K562 (cell line): ENCODE measurements around the gene SLC37A2. TPM values are rescaled to one million over a fixed set of nuclear protein-coding genes. Genes with fewer than 3 reads are reported as not detected.

ENCODE experiments used
- BCOR ChIP-seq: fragments of 450-650 bp; IDR thresholded peaks from 2 replicates; pipeline ENCODE4 v1.6.1; 2016
- CSDE1 ChIP-seq, 2 experiments: fragments of 450-650 bp; IDR thresholded peaks; 2 replicates each; pipeline ENCODE4 v1.6.1; 2016; ENCODE audit warnings: mild to moderate bottlenecking in 1 of 2
- GABPB1 ChIP-seq: sonication (generic); formaldehyde crosslinking; IDR thresholded peaks from 2 replicates; pipeline ENCODE4 v1.8.0; 2022; ENCODE audit warnings: mild to moderate bottlenecking, missing genetic modification reagents
- IFI16 ChIP-seq: fragments of 250-450 bp; sonication (Bioruptor Pico); IDR thresholded peaks from 2 replicates; pipeline ENCODE4 v2.1.2; 2022; ENCODE audit warnings: mild to moderate bottlenecking, inconsistent platforms
- PHF8 ChIP-seq: fragments of 200-600 bp; sonication (generic); IDR thresholded peaks from 2 replicates; pipeline ENCODE4 v1.6.1; 2012; ENCODE audit warnings: mixed run types, mild to moderate bottlenecking, inconsistent platforms, low read length, moderate library complexity, borderline replicate concordance
- POLR2AphosphoS2 ChIP-seq: IDR thresholded peaks from 2 replicates; pipeline ENCODE4 v1.6.1; 2012; ENCODE audit warnings: low read length, improper control_type of control experiment
- PTRF ChIP-seq: fragments of 450-650 bp; IDR thresholded peaks from 2 replicates; pipeline ENCODE4 v1.6.1; 2016; ENCODE audit warnings: mild to moderate bottlenecking, missing genetic modification characterization, missing compliant biosample characterization
- RBFOX2 ChIP-seq: fragments of 200-400 bp; formaldehyde crosslinking; IDR thresholded peaks from 2 replicates; pipeline ENCODE4 v1.6.1; 2017; ENCODE audit warnings: low read depth, mild to moderate bottlenecking, low read length, moderate library complexity
- SMAD1 ChIP-seq: fragments of 150-350 bp; IDR thresholded peaks from 2 replicates; pipeline ENCODE4 v1.6.1; 2014; ENCODE audit warnings: low read length, low read depth; ENCODE audit not compliant: partially characterized antibody
- SRSF9 ChIP-seq: fragments of 200-400 bp; formaldehyde crosslinking; IDR thresholded peaks from 2 replicates; pipeline ENCODE4 v1.6.1; 2017; ENCODE audit warnings: low read depth, low read length, borderline replicate concordance
- TAF1 ChIP-seq: IDR thresholded peaks from 2 replicates; pipeline ENCODE4 v1.6.1; 2011; ENCODE audit warnings: mild to moderate bottlenecking, low read length, moderate library complexity; ENCODE audit not compliant: insufficient read depth, control insufficient read depth, severe bottlenecking; ENCODE audit errors: extremely low read depth
- TAF9B ChIP-seq: fragments of 450-650 bp; IDR thresholded peaks from 2 replicates; pipeline ENCODE4 v1.6.1; 2018; ENCODE audit warnings: mild to moderate bottlenecking; ENCODE audit not compliant: partially characterized antibody
- ZBTB7A ChIP-seq: IDR thresholded peaks from 2 replicates; pipeline ENCODE4 v1.6.1; 2011; ENCODE audit warnings: low read depth, mild to moderate bottlenecking, low read length, moderate library complexity, borderline replicate concordance; ENCODE audit not compliant: control insufficient read depth
- ZFP36 ChIP-seq: fragments of 150-350 bp; IDR thresholded peaks from 2 replicates; pipeline ENCODE4 v1.6.1; 2018; ENCODE audit warnings: low read length, low read depth; ENCODE audit not compliant: partially characterized antibody
- ZKSCAN1 ChIP-seq: fragments of 150-350 bp; IDR thresholded peaks from 2 replicates; pipeline ENCODE4 v1.6.1; 2016; ENCODE audit warnings: low read depth, low read length
- ZNF212 ChIP-seq: fragments of 450-650 bp; formaldehyde crosslinking; IDR thresholded peaks from 2 replicates; pipeline ENCODE4 v1.4.0; 2020; ENCODE audit warnings: mild to moderate bottlenecking
- ZNF354B ChIP-seq: fragments of 250-450 bp; sonication (Bioruptor Pico); IDR thresholded peaks from 2 replicates; pipeline ENCODE4 v1.4.0; 2020
- polyA plus RNA-seq, 8 experiments: library from polyadenylated mRNA; depleted of rRNA in 4 of 8; stranded (reverse) in 5 of 8; unstranded in 3 of 8; fragments of >200 nt; fragmentation: Nextera tagmentation in 2 of 8; fragmentation: Illumina TruSeq in 1 of 8; extraction: Ambion mirVana in 2 of 8; extraction: Trizol in 1 of 8; gene quantifications; 2 replicates each; pipeline versions ENCODE4 v1.2.1 to v1.2.3, GENCODE V29; 2011 to 2014; ENCODE audit warnings: inconsistent platforms in 1 of 8, missing spikeins in 1 of 8
- total RNA-seq, 7 experiments: library from RNA; depleted of rRNA in 6 of 7; stranded (reverse); fragments of >200 nt in 6 of 7; fragmentation: Illumina TruSeq in 2 of 7; extraction: Trizol in 2 of 7; gene quantifications; 2 replicates each; pipeline versions ENCODE4 v1.2.1 to v1.2.3, GENCODE V29; 2011 to 2021; ENCODE audit warnings: low replicate concordance in 1 of 7
- TF ChIP-seq, protein P1 (sequence below), 2 experiments: fragments of 450-650 bp; IDR thresholded peaks; 2 replicates each; pipeline ENCODE4 v1.6.1; 2018; ENCODE audit warnings: mild to moderate bottlenecking in 2 of 2, low read depth in 1 of 2; ENCODE audit not compliant: partially characterized antibody in 2 of 2
- TF ChIP-seq, protein P2 (sequence below): fragments of 250-450 bp; sonication (Bioruptor Pico); IDR thresholded peaks from 2 replicates; pipeline ENCODE4 v1.8.0; 2022; ENCODE audit warnings: inconsistent platforms
- TF ChIP-seq, protein P3 (sequence below): fragments of 250-450 bp; sonication (Bioruptor Pico); IDR thresholded peaks from 2 replicates; pipeline ENCODE4 v1.5.0; 2021; ENCODE audit warnings: mild to moderate bottlenecking, moderate library complexity

Gene SLC37A2
- total and polyA plus RNA-seq, 9 of the 15 experiments (the other 6 are each of a cell fraction or from before 2014, with no cell fraction given): 0.01 to 1.2 (median 0.52) TPM

DNA sequence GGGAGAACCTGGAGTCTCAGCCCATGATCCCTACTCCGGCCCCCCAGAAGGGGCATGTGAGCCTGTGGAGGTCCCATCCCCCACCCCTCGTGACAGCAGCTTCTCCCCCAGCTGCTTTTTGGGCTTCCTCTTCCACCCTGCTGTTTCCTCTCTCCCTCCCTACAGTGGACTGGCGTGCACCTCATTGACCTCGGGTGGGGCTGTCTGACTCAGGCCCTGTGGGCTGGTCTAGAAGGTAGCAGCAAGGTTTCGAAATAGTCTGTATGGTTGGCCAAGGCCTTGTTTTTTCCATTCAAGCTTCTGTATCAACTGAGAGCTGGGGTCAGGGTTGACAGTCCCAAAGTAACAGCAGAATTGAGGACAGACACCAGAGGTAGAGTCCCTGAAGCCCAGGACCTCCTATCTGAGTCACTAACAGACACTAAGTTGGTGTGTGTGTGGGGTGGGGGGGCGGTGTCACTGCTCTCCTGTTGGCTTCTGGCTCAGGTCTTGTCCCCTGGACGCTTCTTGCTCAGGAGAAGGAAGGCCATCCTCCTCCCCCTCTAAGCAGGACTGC, 7.7 kb downstream of the SLC37A2 start (continued):
- TF ChIP-seq PHF8 (no peak), ZKSCAN1 (0 out of 2 replicates have a peak, but pooled peaks have one; percentile 15), TAF9B (peak; percentile 85), ZBTB7A (peak; percentile 55; the same call in 1 of the 2 replicates), IFI16 (CRISPR knock-in tag) (no peak), ZNF354B (CRISPR knock-in tag) (no peak), GABPB1 (no peak), BCOR (no peak), PTRF (tag) (peak; percentile 44; the same call in 1 of the 2 replicates), TAF1 (peak; percentile 47), SRSF9 (no peak), SMAD1 (no peak), RBFOX2 (peak; percentile 40; the same call in 1 of the 2 replicates), ZFP36 (peak; percentile 8), POLR2AphosphoS2 (no peak), ZNF212 (CRISPR knock-in tag) (no peak), CSDE1 (IDR thresholded peaks at IDR 0.05) (no peak)
- TF ChIP-seq, protein P1, sequence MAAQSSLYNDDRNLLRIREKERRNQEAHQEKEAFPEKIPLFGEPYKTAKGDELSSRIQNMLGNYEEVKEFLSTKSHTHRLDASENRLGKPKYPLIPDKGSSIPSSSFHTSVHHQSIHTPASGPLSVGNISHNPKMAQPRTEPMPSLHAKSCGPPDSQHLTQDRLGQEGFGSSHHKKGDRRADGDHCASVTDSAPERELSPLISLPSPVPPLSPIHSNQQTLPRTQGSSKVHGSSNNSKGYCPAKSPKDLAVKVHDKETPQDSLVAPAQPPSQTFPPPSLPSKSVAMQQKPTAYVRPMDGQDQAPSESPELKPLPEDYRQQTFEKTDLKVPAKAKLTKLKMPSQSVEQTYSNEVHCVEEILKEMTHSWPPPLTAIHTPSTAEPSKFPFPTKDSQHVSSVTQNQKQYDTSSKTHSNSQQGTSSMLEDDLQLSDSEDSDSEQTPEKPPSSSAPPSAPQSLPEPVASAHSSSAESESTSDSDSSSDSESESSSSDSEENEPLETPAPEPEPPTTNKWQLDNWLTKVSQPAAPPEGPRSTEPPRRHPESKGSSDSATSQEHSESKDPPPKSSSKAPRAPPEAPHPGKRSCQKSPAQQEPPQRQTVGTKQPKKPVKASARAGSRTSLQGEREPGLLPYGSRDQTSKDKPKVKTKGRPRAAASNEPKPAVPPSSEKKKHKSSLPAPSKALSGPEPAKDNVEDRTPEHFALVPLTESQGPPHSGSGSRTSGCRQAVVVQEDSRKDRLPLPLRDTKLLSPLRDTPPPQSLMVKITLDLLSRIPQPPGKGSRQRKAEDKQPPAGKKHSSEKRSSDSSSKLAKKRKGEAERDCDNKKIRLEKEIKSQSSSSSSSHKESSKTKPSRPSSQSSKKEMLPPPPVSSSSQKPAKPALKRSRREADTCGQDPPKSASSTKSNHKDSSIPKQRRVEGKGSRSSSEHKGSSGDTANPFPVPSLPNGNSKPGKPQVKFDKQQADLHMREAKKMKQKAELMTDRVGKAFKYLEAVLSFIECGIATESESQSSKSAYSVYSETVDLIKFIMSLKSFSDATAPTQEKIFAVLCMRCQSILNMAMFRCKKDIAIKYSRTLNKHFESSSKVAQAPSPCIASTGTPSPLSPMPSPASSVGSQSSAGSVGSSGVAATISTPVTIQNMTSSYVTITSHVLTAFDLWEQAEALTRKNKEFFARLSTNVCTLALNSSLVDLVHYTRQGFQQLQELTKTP (IDR thresholded peaks at IDR 0.05; ENCODE audit: low read depth in 1 of 2, partially characterized antibody in 2 of 2): no peak
- TF ChIP-seq, protein P2, sequence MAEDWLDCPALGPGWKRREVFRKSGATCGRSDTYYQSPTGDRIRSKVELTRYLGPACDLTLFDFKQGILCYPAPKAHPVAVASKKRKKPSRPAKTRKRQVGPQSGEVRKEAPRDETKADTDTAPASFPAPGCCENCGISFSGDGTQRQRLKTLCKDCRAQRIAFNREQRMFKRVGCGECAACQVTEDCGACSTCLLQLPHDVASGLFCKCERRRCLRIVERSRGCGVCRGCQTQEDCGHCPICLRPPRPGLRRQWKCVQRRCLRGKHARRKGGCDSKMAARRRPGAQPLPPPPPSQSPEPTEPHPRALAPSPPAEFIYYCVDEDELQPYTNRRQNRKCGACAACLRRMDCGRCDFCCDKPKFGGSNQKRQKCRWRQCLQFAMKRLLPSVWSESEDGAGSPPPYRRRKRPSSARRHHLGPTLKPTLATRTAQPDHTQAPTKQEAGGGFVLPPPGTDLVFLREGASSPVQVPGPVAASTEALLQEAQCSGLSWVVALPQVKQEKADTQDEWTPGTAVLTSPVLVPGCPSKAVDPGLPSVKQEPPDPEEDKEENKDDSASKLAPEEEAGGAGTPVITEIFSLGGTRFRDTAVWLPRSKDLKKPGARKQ (CRISPR knock-in tag): no peak
- TF ChIP-seq, protein P3, sequence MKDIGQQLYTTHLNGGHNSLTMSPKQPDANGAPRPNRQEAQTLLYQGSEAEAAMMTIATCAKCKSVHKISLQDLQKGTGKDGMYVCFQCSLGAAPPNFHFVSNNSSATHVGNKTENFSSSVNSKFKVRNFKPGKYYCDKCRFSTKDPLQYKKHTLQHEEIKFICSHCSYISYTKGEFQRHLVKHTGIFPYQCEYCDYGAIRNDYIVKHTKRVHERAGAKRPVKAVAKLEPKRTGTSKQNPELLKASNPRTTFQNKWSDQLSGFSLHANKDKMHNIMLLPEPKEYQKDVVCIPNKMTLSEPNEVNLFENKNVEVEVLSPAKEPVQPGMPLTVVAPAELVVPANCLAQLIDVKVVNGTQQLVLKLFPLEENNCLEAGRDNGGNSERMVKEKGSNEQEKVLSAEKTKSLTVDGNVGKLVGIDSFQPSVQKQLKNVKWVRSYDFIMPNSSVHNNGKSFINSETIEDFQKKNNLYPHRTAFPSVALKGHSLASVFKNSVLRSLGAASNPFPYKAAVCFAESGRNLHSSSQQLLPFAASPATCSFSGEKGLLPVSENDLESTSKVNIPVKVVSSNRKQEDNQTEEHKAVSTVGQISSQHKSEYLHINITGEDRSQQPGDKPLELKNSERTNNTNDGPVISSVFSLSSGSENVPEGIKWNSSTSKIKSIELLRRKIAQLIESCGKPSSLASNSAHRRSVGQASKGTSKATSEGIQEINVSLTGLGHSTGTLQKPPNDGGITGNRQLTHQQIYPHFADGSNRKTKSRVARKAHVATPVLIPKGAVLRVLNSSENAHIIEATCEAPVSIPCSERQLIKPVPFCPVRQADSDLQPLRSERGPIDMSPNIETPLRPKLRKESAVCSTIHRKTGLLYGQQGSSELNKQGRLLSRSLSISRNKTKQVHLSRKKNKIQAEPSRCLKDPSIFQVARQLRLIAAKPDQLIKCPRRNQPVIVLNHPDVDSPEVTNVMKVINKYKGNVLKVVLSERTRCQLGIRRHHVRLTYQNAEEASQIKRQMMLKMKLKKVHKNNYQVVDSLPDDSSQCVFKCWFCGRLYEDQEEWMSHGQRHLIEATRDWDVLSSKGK (CRISPR knock-in tag): no peak
